Retinal pigment epithelial cell (primary cell): ENCODE results near the gene CAB39L.
A peak's percentile ranks its signal among the peaks of the same experiment; 100 is the strongest.
"Not testable (repeated sequence)": the region's sequence is repeated elsewhere in the genome, so short reads cannot be mapped to it uniquely, and the experiment has no call there.

Source experiments
- DNase-seq: peaks from one replicate; pipeline ENCODE4 v3.0.0-alpha.2; 2010; ENCODE audit warnings: low read depth
- H3K4me3 ChIP-seq: 2 replicates; pipeline ENCODE4 v1.5.1; 2011; ENCODE audit warnings: mild to moderate bottlenecking, low read length, control low read depth, moderate library complexity
- CTCF ChIP-seq: conservative IDR thresholded peaks from 2 replicates; pipeline ENCODE4 v1.5.1; 2011; ENCODE audit warnings: low read depth, low read length, control low read depth, inconsistent platforms

Gene CAB39L

GRCh38 chr13:49298416-49298815 is 145.4 kb downstream of the CAB39L start:
- no peak for TF ChIP-seq CTCF
- no peak overlapping the region for H3K4me3 ChIP-seq
- DNase-seq = no peak

GRCh38 chr13:49297338-49297737 is 146.5 kb downstream of the CAB39L start:
- no peak for DNase-seq
- TF ChIP-seq CTCF = no peak
- H3K4me3 ChIP-seq = no peak overlapping the region

GRCh38 chr13:49296659-49297058 is 147.2 kb downstream of the CAB39L start:
- no peak for DNase-seq
- H3K4me3 ChIP-seq = no peak overlapping the region
- no peak for TF ChIP-seq CTCF

- no peak for DNase-seq
- TF ChIP-seq CTCF = no peak
- no peak overlapping the region for H3K4me3 ChIP-seq
Measured at GRCh38 chr13:49295244-49295643, 148.6 kb downstream of the CAB39L start.

GRCh38 chr13:49294723-49295122 is 149.1 kb downstream of the CAB39L start:
- DNase-seq, H3K4me3 ChIP-seq: not testable (repeated sequence)

- peak; percentile 51 for DNase-seq
- no peak for TF ChIP-seq CTCF
- H3K4me3 ChIP-seq = no peak overlapping the region
Measured at GRCh38 chr13:49292742-49293486, 150.9 kb downstream of the CAB39L start.

GRCh38 chr13:49288458-49288857 is 155.4 kb downstream of the CAB39L start:
- TF ChIP-seq CTCF = no peak
- H3K4me3 ChIP-seq = no peak overlapping the region
- DNase-seq = no peak
